Measurements from ENCODE around the gene MICOS13. TPM values are rescaled to one million over a fixed set of nuclear protein-coding genes. Genes with fewer than 3 reads are reported as not detected.
A peak's percentile ranks its signal among the peaks of the same experiment; 100 is the strongest.

Gene MICOS13
- total and polyA plus RNA-seq, 10 donors: 15.7 to 89.5 (median 38.0) TPM

- 87 to 98% (median 91%) methylated on average over 6 to 10 of the region's 10 CpGs for WGBS, 5 donors
- intact Hi-C loops (cut with DNase I; ENCODE audit: low total_unique reads): loop anchor here (10.0 kb wide), 1 partner anchor 52 kb away; the partner anchor contains the start of genes SAFB and SAFB2
- Histone ChIP-seq H3K27ac (no peak overlapping the region), H3K4me3 (no peak overlapping the region), H3K4me1 (peaks cover 12 to 33% (median 21%) of the 10 kb centered on the region in 6 donors), H3K27me3 (replicated peaks in 1 of 7) (no peaks in the 10 kb centered on the region), H3K36me3 (peaks cover 0 to 39% (median 6%) of the 10 kb centered on the region in 6 donors), H3K9me3 (no peaks in the 10 kb centered on the region)
- TF ChIP-seq CTCF (IDR thresholded peaks at IDR 0.05 in 8 of 11, conservative IDR thresholded peaks at IDR 0.05 in 3 of 11) (no peak), POLR2A (IDR thresholded peaks at IDR 0.05) (no peak)
- DNase-seq: no peak
Measured at GRCh38 chr19:5677136-5677535, 3.2 kb downstream of the MICOS13 start.

GRCh38 chr19:5676772-5677105 lies 3.6 kb downstream of the MICOS13 start:
- no peak for TF ChIP-seq POLR2A (IDR thresholded peaks at IDR 0.05)
- TF ChIP-seq POLR2AphosphoS5 (IDR thresholded peaks at IDR 0.05): peak in 1 of 3 donors; percentile 28
- no peak for TF ChIP-seq CTCF (IDR thresholded peaks at IDR 0.05 in 8 of 11, conservative IDR thresholded peaks at IDR 0.05 in 3 of 11)
- Histone ChIP-seq H3K9me3 (no peaks in the 10 kb centered on the region), H3K36me3 (peaks cover 0 to 43% (median 8%) of the 10 kb centered on the region in 6 donors), H3K4me3 (no peak overlapping the region), H3K4me1 (peaks cover 12 to 33% (median 21%) of the 10 kb centered on the region in 6 donors), H3K27me3 (replicated peaks in 1 of 7) (no peaks in the 10 kb centered on the region), H3K27ac (no peak overlapping the region)
- no peak for DNase-seq
- intact Hi-C loops (cut with DNase I; ENCODE audit: low total_unique reads): loop anchor here (10.0 kb wide), 1 partner anchor 52 kb away; the partner anchor contains the start of genes SAFB and SAFB2
- WGBS, 5 donors: 52 to 88% (median 80%) methylated on average over 5 to 13 of the region's 13 CpGs

GRCh38 chr19:5676105-5676771 lies 4.1 kb downstream of the MICOS13 start:
- H3K4me3 ChIP-seq: no peak overlapping the region
- peaks cover 11 to 28% (median 19%) of the 10 kb centered on the region in 6 donors for H3K4me1 ChIP-seq
- peaks cover 0 to 48% (median 11%) of the 10 kb centered on the region in 6 donors for H3K36me3 ChIP-seq
- WGBS, 5 donors: 78 to 85% (median 80%) methylated on average over 9 to 17 of the region's 17 CpGs
- H3K9me3 ChIP-seq: no peaks in the 10 kb centered on the region
- TF ChIP-seq POLR2A (IDR thresholded peaks at IDR 0.05) (no peak), POLR2AphosphoS5 (IDR thresholded peaks at IDR 0.05) (peak in 1 of 3 donors; percentile 58), CTCF (IDR thresholded peaks at IDR 0.05 in 8 of 11, conservative IDR thresholded peaks at IDR 0.05 in 3 of 11) (no peak)
- H3K27me3 ChIP-seq (replicated peaks in 1 of 7): no peaks in the 10 kb centered on the region
- H3K27ac ChIP-seq: no peak overlapping the region
- no peak for DNase-seq
- intact Hi-C loops (cut with DNase I; ENCODE audit: low total_unique reads): loop anchor here (10.0 kb wide), 1 partner anchor 51 kb away; the partner anchor contains the start of genes SAFB and SAFB2

- DNase-seq: no peak
- TF ChIP-seq POLR2A (IDR thresholded peaks at IDR 0.05): no peak
- no peak for TF ChIP-seq CTCF (IDR thresholded peaks at IDR 0.05 in 8 of 11, conservative IDR thresholded peaks at IDR 0.05 in 3 of 11)
- peak in 1 of 3 donors; percentile 48 for TF ChIP-seq POLR2AphosphoS5 (IDR thresholded peaks at IDR 0.05)
- H3K9me3 ChIP-seq: no peaks in the 10 kb centered on the region
- no peak overlapping the region for H3K27ac ChIP-seq
- H3K36me3 ChIP-seq: peaks cover 0 to 64% (median 13%) of the 10 kb centered on the region in 6 donors
- H3K4me3 ChIP-seq: no peak overlapping the region
- no peaks in the 10 kb centered on the region for H3K27me3 ChIP-seq (replicated peaks in 1 of 7)
- peaks cover 7 to 18% (median 11%) of the 10 kb centered on the region in 6 donors for H3K4me1 ChIP-seq
- intact Hi-C loops (cut with DNase I; ENCODE audit: low total_unique reads): loop anchor here (10.0 kb wide), 1 partner anchor 50 kb away; the partner anchor contains the start of genes SAFB and SAFB2
- WGBS, 5 donors: 83 to 94% (median 91%) methylated on average over 5 of the region's 5 CpGs
Measured at GRCh38 chr19:5674714-5675113, 5.6 kb downstream of the MICOS13 start.
